Astrocyte (in vitro differentiated cells and primary cell): ENCODE data around the gene ATP12A.

Experiments
- EZH2 ChIP-seq: IDR thresholded peaks from 2 replicates; pipeline ENCODE4 v1.6.1; 2012; ENCODE audit warnings: mild to moderate bottlenecking, low read length, inconsistent platforms; ENCODE audit not compliant: insufficient read depth
- TF ChIP-seq, protein P1 (sequence below): IDR thresholded peaks from 2 replicates; pipeline ENCODE4 v1.5.1; 2011; ENCODE audit warnings: low read depth, mild to moderate bottlenecking, inconsistent platforms, low read length, moderate library complexity; ENCODE audit not compliant: insufficient read depth

DNA sequence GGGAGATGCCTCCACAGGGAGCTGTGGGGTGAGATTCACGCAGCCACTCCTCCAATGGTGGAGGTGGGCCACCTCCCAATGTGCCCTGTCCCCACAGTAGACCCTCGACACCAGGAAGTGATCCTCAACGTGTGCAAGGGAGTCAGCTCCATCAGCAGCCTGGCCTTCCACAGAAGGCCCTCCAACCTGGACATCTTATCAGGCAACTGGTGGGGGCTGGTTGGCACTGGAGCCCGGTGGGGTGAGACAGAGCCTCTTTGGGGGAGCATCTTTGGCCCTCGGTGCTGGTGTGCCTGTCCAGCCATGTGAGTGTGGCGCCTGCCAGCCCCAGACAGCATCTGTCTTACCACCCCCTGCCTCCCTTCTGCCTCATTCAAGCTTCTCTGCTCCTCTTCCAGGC lies 64.0 kb downstream of the ATP12A start:
- TF ChIP-seq, protein P1, sequence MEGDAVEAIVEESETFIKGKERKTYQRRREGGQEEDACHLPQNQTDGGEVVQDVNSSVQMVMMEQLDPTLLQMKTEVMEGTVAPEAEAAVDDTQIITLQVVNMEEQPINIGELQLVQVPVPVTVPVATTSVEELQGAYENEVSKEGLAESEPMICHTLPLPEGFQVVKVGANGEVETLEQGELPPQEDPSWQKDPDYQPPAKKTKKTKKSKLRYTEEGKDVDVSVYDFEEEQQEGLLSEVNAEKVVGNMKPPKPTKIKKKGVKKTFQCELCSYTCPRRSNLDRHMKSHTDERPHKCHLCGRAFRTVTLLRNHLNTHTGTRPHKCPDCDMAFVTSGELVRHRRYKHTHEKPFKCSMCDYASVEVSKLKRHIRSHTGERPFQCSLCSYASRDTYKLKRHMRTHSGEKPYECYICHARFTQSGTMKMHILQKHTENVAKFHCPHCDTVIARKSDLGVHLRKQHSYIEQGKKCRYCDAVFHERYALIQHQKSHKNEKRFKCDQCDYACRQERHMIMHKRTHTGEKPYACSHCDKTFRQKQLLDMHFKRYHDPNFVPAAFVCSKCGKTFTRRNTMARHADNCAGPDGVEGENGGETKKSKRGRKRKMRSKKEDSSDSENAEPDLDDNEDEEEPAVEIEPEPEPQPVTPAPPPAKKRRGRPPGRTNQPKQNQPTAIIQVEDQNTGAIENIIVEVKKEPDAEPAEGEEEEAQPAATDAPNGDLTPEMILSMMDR: no peak
- no peak for TF ChIP-seq EZH2
